Heart right ventricle (tissue), 16 donors: ENCODE data around the gene ACADS. TPM values are rescaled to one million over a fixed set of nuclear protein-coding genes. Genes with fewer than 3 reads are reported as not detected.
A peak's percentile ranks its signal among the peaks of the same experiment; 100 is the strongest.

Source experiments
- ATAC-seq, 8 donors: fragments of 200-7000 bp; cut with Tn5 transposase; one replicate each; pipeline ENCODE4 v1.9.1; 2020; ENCODE audit warnings: mild to moderate bottlenecking in 8 of 8, moderate library complexity in 8 of 8, moderate number of reproducible peaks in 1 of 8
- DNase-seq, 2 donors: peaks; one replicate each; pipeline ENCODE4 v3.0.0-alpha.2; 2020
- H3K27ac ChIP-seq, 10 donors: fragments of 200-600 bp; sonication (generic) in 2 of 10; one replicate each; pipeline versions ENCODE4 v1.5.0 to v1.8.0; 2020 to 2022; ENCODE audit warnings: mild to moderate bottlenecking in 3 of 10
- H3K27me3 ChIP-seq, 7 donors: fragments of 200-600 bp; one replicate each; pipeline ENCODE4 v1.8.0; 2021 to 2022; ENCODE audit warnings: mild to moderate bottlenecking in 2 of 7
- H3K36me3 ChIP-seq, 9 donors: fragments of 200-600 bp; sonication (generic) in 1 of 9; one replicate each; pipeline versions ENCODE4 v1.5.0 to v1.8.0; 2020 to 2022; ENCODE audit warnings: mild to moderate bottlenecking in 2 of 9
- H3K4me1 ChIP-seq, 9 donors: fragments of 200-600 bp; sonication (generic) in 1 of 9; one replicate each; pipeline versions ENCODE4 v1.5.0 to v1.8.0; 2020 to 2022; ENCODE audit warnings: mild to moderate bottlenecking in 4 of 9
- H3K4me3 ChIP-seq, 10 donors: fragments of 200-600 bp; sonication (generic) in 2 of 10; one replicate each; pipeline versions ENCODE4 v1.5.0 to v1.8.0; 2020 to 2022; ENCODE audit warnings: mild to moderate bottlenecking in 7 of 10, moderate library complexity in 2 of 10
- H3K9me3 ChIP-seq, 11 donors: fragments of 200-600 bp in 10 of 11; sonication (generic) in 2 of 11; one replicate each; pipeline versions ENCODE4 v1.5.0 to v1.8.0; 2013 to 2022; ENCODE audit warnings: mild to moderate bottlenecking in 2 of 11, control low read depth in 1 of 11, moderate library complexity in 1 of 11
- CTCF ChIP-seq, 9 donors: fragments of 200-600 bp; sonication (generic) in 2 of 9; IDR thresholded peaks; one replicate each; pipeline versions ENCODE4 v1.5.0 to v1.8.0; 2021 to 2022; ENCODE audit warnings: antibody characterized with exemption in 9 of 9, mild to moderate bottlenecking in 5 of 9, moderate library complexity in 1 of 9
- WGBS, 2 donors: extraction: QIAGEN DNeasy Blood & Tissue Kit; methylation state at CpG; one replicate each; pipeline ENCODE4 v1.1.7; 2013; ENCODE audit warnings: inconsistent platforms in 1 of 2; 5-methylcytosine and 5-hydroxymethylcytosine counted together
- intact Hi-C, 10 donors: fragments of 100-400 bp; cut with DNase I; formaldehyde crosslinking; loops; one replicate each; pipeline versions ENCODE4 v1.11.1 to v1.14.2; 2022
- polyA plus RNA-seq, 2 donors: library from polyadenylated mRNA; stranded (reverse); fragments of 200-250 nt; gene quantifications; one replicate each; pipeline ENCODE4 v1.2.3, GENCODE V29; 2013
- total RNA-seq, 10 donors: library from RNA; stranded (reverse); fragmentation: NEBNext Ultra II Directional in 3 of 10; extraction: Animal tissue kit (Norgen Biotek cat#: 25700) in 3 of 10; gene quantifications; one replicate each; pipeline versions ENCODE4 v1.2.1 to v1.2.4, GENCODE V29; 2021 to 2023
- donor health status: Arrhythmogenic right ventricular cardiomyopathy.
- donor health status: ischemic (EF 13 %, LVEDD 7.1; RV severe dilation, severe dysfunction).
- donor health status: healthy with polysubstance abuse.
- donor health status: DM: no; HTN: yes; CAD: no.
- donor health status: DM: no; HTN: no; CAD: no.
- donor health status: ischemic (EF 25% LVEDD 6.9; RV normal size, moderate dysfunction).
- donor health status: ischemic (EF 25% LVEDD 5.7; RV mildly dilated, moderate dysfunction).
- donor health status: healthy.
- donor health status: DM: yes; HTN: yes; CAD: no.
- donor health status: Ischemic cardiomyopathy.
- donor health status: ischemic (EF 35%, LVEDD 5.7; RV mildly dilated, moderate dysfunction).
- donor health status: nonischemic (EF 11% LVEDD 7.7; RV severe dilation, severe dysfunction).
- donor health status: DM: yes; HTN: yes; CAD: no.
- donor health status: PGD.
- donor health status: ischemic (EF 29% LVEDD 5.4; RV normal size, mild dysfunction).
- donor health status: nonischemic (EF 23%, LVEDD 6.1; RV moderate dilation, normal function).

Gene ACADS
- total and polyA plus RNA-seq, 12 donors, result 64.4 to 119 (median 77.3) TPM

GRCh38 chr12:120737557-120738251 is 12.1 kb downstream of the ACADS start:
- Histone ChIP-seq H3K36me3 (peaks cover 0 to 49% (median 0%) of the 10 kb centered on the region in 9 donors), H3K27ac (no peak overlapping the region), H3K27me3 (no peaks in the 10 kb centered on the region), H3K4me1 (no peaks in the 10 kb centered on the region), H3K9me3 (no peaks in the 10 kb centered on the region), H3K4me3 (no peak overlapping the region)
- WGBS, 2 donors, result 86 to 87% methylated on average over 25 of the region's 25 CpGs
- intact Hi-C loops, result loop anchor here in 1 of 10 donors (10.0 kb wide), 1 partner anchor 237 kb away; the partner anchor contains the start of gene HNF1A
- ATAC-seq (no peak), DNase-seq (no peak)
- peak in 5 of 9 donors; percentile 7 to 28 (median 17) for TF ChIP-seq CTCF (IDR thresholded peaks at IDR 0.05)

- no peak for TF ChIP-seq CTCF (IDR thresholded peaks at IDR 0.05)
- 90 to 94% methylated on average over 31 of the region's 31 CpGs for WGBS, 2 donors
- Histone ChIP-seq H3K27me3 (no peaks in the 10 kb centered on the region), H3K27ac (no peak overlapping the region), H3K9me3 (no peaks in the 10 kb centered on the region), H3K4me1 (no peaks in the 10 kb centered on the region), H3K4me3 (no peak overlapping the region), H3K36me3 (peaks cover 0 to 49% (median 0%) of the 10 kb centered on the region in 9 donors)
- intact Hi-C loops, result loop anchor here in 1 of 10 donors (10.0 kb wide), 1 partner anchor 236 kb away; the partner anchor contains the start of gene HNF1A
- ATAC-seq (peak in 2 of 8 donors; percentile 7 to 8), DNase-seq (no peak)
Observed at GRCh38 chr12:120738252-120739030, 12.8 kb downstream of the ACADS start.

DNA sequence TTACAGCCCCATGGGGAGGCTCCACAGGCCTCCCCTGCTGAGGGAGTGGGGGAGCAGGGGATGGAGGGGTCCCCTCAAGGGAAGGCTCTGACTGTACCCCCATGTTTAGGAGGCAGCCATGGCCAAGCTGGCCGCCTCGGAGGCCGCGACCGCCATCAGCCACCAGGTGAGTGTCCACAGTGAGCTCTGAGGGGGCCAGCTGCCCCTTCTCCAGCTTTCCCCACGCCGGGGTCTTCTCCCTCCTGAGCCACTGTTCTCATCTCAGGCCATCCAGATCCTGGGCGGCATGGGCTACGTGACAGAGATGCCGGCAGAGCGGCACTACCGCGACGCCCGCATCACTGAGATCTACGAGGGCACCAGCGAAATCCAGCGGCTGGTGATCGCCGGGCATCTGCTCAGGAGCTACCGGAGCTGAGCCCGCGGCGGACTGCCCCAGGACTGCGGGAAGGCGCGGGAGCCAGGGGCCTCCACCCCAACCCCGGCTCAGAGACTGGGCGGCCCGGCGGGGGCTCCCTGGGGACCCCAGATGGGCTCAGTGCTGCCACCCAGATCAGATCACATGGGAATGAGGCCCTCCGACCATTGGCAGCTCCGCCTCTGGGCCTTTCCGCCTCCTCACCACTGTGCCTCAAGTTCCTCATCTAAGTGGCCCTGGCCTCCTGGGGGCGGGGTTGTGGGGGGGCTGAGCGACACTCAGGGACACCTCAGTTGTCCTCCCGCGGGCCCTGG is 13.6 kb downstream of the ACADS start:
- no peaks in the 10 kb centered on the region for H3K4me1 ChIP-seq
- 95 to 96% methylated on average over 38 of the region's 38 CpGs for WGBS, 2 donors

More for the DNA sequence above, 13.6 kb downstream of the ACADS start:
- TF ChIP-seq CTCF (IDR thresholded peaks at IDR 0.05), result no peak
- Histone ChIP-seq H3K27ac (no peak overlapping the region), H3K4me3 (no peak overlapping the region), H3K27me3 (no peaks in the 10 kb centered on the region), H3K9me3 (no peaks in the 10 kb centered on the region), H3K36me3 (peaks cover 0 to 44% (median 0%) of the 10 kb centered on the region in 9 donors)
- DNase-seq (no peak), ATAC-seq (no peak)
- intact Hi-C loops, result loop anchor here in 1 of 10 donors (10.0 kb wide), 1 partner anchor 236 kb away; the partner anchor contains the start of gene HNF1A
